ENCODE results near the gene TNFSF8.

The TNFSF8 gene

DNA sequence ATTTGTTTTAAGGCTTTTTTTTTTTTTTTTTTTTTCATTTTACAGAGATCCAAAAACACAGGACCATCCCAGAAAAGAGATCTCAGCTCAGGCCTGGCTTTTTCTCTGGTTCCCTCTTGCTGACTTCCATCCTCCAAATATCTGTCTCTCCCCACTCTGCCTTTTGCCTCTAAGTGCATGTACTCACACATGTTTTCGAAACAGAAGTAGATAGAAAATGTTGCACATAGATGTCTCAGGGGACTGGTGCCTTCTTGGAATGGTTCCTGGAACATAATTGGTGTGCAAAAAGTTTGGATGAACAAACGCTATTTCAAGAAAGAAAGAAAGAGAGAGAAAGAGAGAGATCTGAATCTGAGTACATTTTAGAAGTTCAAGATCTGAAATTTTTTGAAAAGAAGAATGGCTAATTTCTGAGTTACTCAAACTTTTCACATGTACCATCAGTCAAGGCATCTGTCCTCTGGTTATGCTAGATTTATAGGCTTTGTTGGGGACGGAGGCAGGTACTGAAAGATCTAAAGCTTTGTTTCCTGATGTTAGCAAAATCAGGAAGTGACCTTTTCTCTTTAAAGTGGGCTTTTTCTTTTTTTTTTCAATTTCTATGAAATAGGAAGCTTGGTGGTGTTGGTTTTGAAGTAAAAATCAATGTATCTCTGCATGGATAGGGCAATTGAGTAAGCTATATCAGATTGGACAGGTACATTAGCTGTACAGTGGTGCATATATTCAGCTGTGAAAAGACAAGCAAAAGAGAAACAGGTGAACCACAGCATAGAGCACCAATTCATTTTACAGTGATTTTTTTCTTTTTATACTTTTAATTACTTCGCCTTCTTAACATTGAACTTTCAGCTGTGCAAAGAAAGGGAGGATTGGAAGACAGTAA is 8.5 kb upstream of the TNFSF8 start:
- Histone ChIP-seq H4K20me1 (ENCODE audit: low read depth, low read length) (no peaks in the 10 kb centered on the region), H3K79me2 (ENCODE audit: insufficient read depth, low read length) (no peaks in the 10 kb centered on the region), H3K27me3 (ENCODE audit: low read length) (no peaks in the 10 kb centered on the region), H3K27ac (ENCODE audit: low read depth, low read length) (no peak overlapping the region), H3K36me3 (ENCODE audit: low read length) (no peaks in the 10 kb centered on the region), H2AFZ (ENCODE audit: low read depth, low read length, severe bottlenecking) (no peak overlapping the region), H3K9me3 (ENCODE audit: insufficient read depth, low read length) (no peaks in the 10 kb centered on the region), H3K4me2 (ENCODE audit: low read depth, low read length, poor library complexity, severe bottlenecking) (no peak overlapping the region), H3K4me3 (ENCODE audit: insufficient read depth, low read length, poor library complexity, severe bottlenecking) (no peak overlapping the region), H3K9me2 (replicated peaks; ENCODE audit: insufficient read depth, low read length) (no peaks in the 10 kb centered on the region), H3F3A (ENCODE audit: insufficient read depth) (no peaks in the 10 kb centered on the region), H3K9ac (ENCODE audit: low read length) (no peak overlapping the region)
- no peak for TF ChIP-seq EZH2phosphoT487 (conservative IDR thresholded peaks at IDR 0.05; ENCODE audit: low read length)
- TF ChIP-seq, protein P1, sequence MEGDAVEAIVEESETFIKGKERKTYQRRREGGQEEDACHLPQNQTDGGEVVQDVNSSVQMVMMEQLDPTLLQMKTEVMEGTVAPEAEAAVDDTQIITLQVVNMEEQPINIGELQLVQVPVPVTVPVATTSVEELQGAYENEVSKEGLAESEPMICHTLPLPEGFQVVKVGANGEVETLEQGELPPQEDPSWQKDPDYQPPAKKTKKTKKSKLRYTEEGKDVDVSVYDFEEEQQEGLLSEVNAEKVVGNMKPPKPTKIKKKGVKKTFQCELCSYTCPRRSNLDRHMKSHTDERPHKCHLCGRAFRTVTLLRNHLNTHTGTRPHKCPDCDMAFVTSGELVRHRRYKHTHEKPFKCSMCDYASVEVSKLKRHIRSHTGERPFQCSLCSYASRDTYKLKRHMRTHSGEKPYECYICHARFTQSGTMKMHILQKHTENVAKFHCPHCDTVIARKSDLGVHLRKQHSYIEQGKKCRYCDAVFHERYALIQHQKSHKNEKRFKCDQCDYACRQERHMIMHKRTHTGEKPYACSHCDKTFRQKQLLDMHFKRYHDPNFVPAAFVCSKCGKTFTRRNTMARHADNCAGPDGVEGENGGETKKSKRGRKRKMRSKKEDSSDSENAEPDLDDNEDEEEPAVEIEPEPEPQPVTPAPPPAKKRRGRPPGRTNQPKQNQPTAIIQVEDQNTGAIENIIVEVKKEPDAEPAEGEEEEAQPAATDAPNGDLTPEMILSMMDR (IDR thresholded peaks at IDR 0.05; ENCODE audit: insufficient read depth, low read length, poor library complexity, severe bottlenecking), result no peak

DNA sequence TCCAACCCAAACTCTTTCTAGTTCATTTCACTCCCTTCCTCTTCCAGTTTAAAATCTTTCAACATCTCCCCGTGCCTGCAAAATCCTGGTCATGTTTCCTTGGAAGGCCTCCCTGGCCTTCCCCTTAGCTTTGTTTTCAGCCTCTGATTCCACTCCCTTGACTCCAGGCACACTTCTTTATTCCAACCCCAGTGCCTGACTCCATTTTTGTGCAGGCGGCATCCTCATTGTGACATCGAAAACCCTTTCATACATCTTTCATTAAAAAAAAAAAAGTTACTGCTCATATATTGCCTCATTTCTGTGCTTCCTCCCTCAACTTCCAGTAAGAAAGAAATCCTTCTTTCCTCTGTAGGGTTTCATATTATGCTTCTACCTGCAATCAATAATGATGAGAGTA is 7.1 kb upstream of the TNFSF8 start:
- H3K27ac ChIP-seq (ENCODE audit: low read depth, low read length), result no peak overlapping the region

DNA sequence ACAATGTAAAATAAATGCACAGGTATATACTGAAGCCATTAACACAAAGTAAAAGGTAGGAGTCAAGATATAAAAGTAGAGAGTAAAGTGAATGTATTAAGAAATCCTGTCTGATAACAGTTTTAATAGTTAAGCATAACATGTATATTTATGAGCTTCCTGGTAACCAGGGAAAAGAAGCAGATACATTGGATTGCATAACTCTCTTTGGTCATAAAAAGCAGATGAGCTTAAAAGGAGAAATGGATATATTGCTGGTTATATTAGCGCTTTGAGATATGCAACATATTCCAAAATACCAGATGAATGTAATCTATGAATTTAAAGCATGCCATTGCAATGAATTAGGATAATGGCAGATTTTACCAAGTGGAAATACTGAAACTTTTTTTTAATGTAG is 6.2 kb upstream of the TNFSF8 start:
- no peaks in the 10 kb centered on the region for H3F3A ChIP-seq (ENCODE audit: insufficient read depth)
- H3K9me3 ChIP-seq (ENCODE audit: insufficient read depth, low read length), result no peaks in the 10 kb centered on the region
- no peak overlapping the region for H3K4me3 ChIP-seq (ENCODE audit: insufficient read depth, low read length, poor library complexity, severe bottlenecking)
- no peaks in the 10 kb centered on the region for H3K79me2 ChIP-seq (ENCODE audit: insufficient read depth, low read length)
- H3K4me2 ChIP-seq (ENCODE audit: low read depth, low read length, poor library complexity, severe bottlenecking), result no peak overlapping the region
- no peaks in the 10 kb centered on the region for H3K27me3 ChIP-seq (ENCODE audit: low read length)
- H3K27ac ChIP-seq (ENCODE audit: low read depth, low read length), result no peak overlapping the region
- H2AFZ ChIP-seq (ENCODE audit: low read depth, low read length, severe bottlenecking), result no peak overlapping the region
- no peaks in the 10 kb centered on the region for H3K9me2 ChIP-seq (replicated peaks; ENCODE audit: insufficient read depth, low read length)
- no peaks in the 10 kb centered on the region for H3K36me3 ChIP-seq (ENCODE audit: low read length)
- H4K20me1 ChIP-seq (ENCODE audit: low read depth, low read length), result no peaks in the 10 kb centered on the region
- TF ChIP-seq EZH2phosphoT487 (conservative IDR thresholded peaks at IDR 0.05; ENCODE audit: low read length), result no peak
- TF ChIP-seq, protein P1 (IDR thresholded peaks at IDR 0.05; ENCODE audit: insufficient read depth, low read length, poor library complexity, severe bottlenecking), result no peak
- no peak overlapping the region for H3K9ac ChIP-seq (ENCODE audit: low read length)

More for the DNA sequence above, 7.1 kb upstream of the TNFSF8 start:
- no peak overlapping the region for H2AFZ ChIP-seq (ENCODE audit: low read depth, low read length, severe bottlenecking)
- TF ChIP-seq, protein P1 (IDR thresholded peaks at IDR 0.05; ENCODE audit: insufficient read depth, low read length, poor library complexity, severe bottlenecking), result no peak
- no peak for TF ChIP-seq EZH2phosphoT487 (conservative IDR thresholded peaks at IDR 0.05; ENCODE audit: low read length)
- H3K4me2 ChIP-seq (ENCODE audit: low read depth, low read length, poor library complexity, severe bottlenecking), result no peak overlapping the region
- H3K4me3 ChIP-seq (ENCODE audit: insufficient read depth, low read length, poor library complexity, severe bottlenecking), result no peak overlapping the region
- no peaks in the 10 kb centered on the region for H3K9me3 ChIP-seq (ENCODE audit: insufficient read depth, low read length)
- H3K9ac ChIP-seq (ENCODE audit: low read length), result no peak overlapping the region
- H3F3A ChIP-seq (ENCODE audit: insufficient read depth), result no peaks in the 10 kb centered on the region
- no peaks in the 10 kb centered on the region for H3K9me2 ChIP-seq (replicated peaks; ENCODE audit: insufficient read depth, low read length)
- no peaks in the 10 kb centered on the region for H4K20me1 ChIP-seq (ENCODE audit: low read depth, low read length)
- no peaks in the 10 kb centered on the region for H3K79me2 ChIP-seq (ENCODE audit: insufficient read depth, low read length)
- H3K36me3 ChIP-seq (ENCODE audit: low read length), result no peaks in the 10 kb centered on the region
- no peaks in the 10 kb centered on the region for H3K27me3 ChIP-seq (ENCODE audit: low read length)
